Measurements from ENCODE around the gene HHAT.

HHAT gene

GRCh38 chr1:210464519-210465039 is 135.9 kb downstream of the HHAT start:
- Histone ChIP-seq H2BK15ac (ENCODE audit: low read depth, poor library complexity, severe bottlenecking) (no peak overlapping the region), H3K14ac (ENCODE audit: low read length in 2 of 2) (no peak overlapping the region), H3K27ac (ENCODE audit: low read length, poor library complexity, severe bottlenecking) (no peak overlapping the region), H3K4me3 (ENCODE audit: insufficient read depth in 1 of 2, low read depth in 1 of 2, low read length in 2 of 2) (no peak overlapping the region), H3K9ac (ENCODE audit: low read length) (no peak overlapping the region), H3K23ac (ENCODE audit: low read length in 2 of 2) (no peak overlapping the region), H3K18ac (ENCODE audit: low read depth in 1 of 2, low read length in 2 of 2) (no peak overlapping the region), H2BK120ac (ENCODE audit: low read depth, low read length) (no peak overlapping the region), H4K91ac (ENCODE audit: low read length) (no peak overlapping the region), H3K79me1 (replicated peaks; ENCODE audit: low read length, poor library complexity, severe bottlenecking) (peaks cover 2% of the 10 kb centered on the region), H2BK5ac (ENCODE audit: low read depth, low read length, poor library complexity, severe bottlenecking) (no peak overlapping the region), H2AK5ac (ENCODE audit: low read length, severe bottlenecking) (no peak overlapping the region), H3K4me1 (ENCODE audit: control insufficient read depth, insufficient read depth, low read depth, low read length) (peaks cover 4% of the 10 kb centered on the region), H4K8ac (ENCODE audit: low read length) (no peak overlapping the region), H2AFZ (ENCODE audit: low read depth, low read length) (no peak overlapping the region), H3K4me2 (ENCODE audit: low read length, poor library complexity, severe bottlenecking) (no peak overlapping the region), H3K27me3 (ENCODE audit: control insufficient read depth in 1 of 2, insufficient read depth in 1 of 2, low read length in 2 of 2) (no peaks in the 10 kb centered on the region), H3K36me3 (ENCODE audit: control insufficient read depth in 1 of 2, insufficient read depth in 2 of 2, low read depth in 1 of 2, low read length in 2 of 2) (no peaks in the 10 kb centered on the region), H2BK12ac (ENCODE audit: low read length in 2 of 2) (no peak overlapping the region), H3K9me3 (ENCODE audit: control insufficient read depth, low read length) (no peaks in the 10 kb centered on the region), H3K4ac (ENCODE audit: low read depth in 1 of 2, low read length in 2 of 2) (no peak overlapping the region)
- 90% methylated on average over 10 of the region's 11 CpGs for WGBS
- no peak for DNase-seq

- 90% methylated on average over 3 of the region's 3 CpGs for WGBS
These were observed 136.4 kb downstream of the HHAT start for GRCh38 chr1:210465150-210465549.

GRCh38 chr1:210467440-210468043 is 138.8 kb downstream of the HHAT start:
- H2BK15ac ChIP-seq (ENCODE audit: low read depth, poor library complexity, severe bottlenecking): no peak overlapping the region
- H2BK12ac ChIP-seq (ENCODE audit: low read length in 2 of 2): no peak overlapping the region
- DNase-seq: no peak
- H4K8ac ChIP-seq (ENCODE audit: low read length): no peak overlapping the region
- H2AFZ ChIP-seq (ENCODE audit: low read depth, low read length): no peak overlapping the region
- peaks cover 4% of the 10 kb centered on the region for H3K4me1 ChIP-seq (ENCODE audit: control insufficient read depth, insufficient read depth, low read depth, low read length)
- no peak overlapping the region for H3K9ac ChIP-seq (ENCODE audit: low read length)
- no peak overlapping the region for H3K14ac ChIP-seq (ENCODE audit: low read length in 2 of 2)
- no peak overlapping the region for H3K27ac ChIP-seq (ENCODE audit: low read length, poor library complexity, severe bottlenecking)
- H3K36me3 ChIP-seq (ENCODE audit: control insufficient read depth in 1 of 2, insufficient read depth in 2 of 2, low read depth in 1 of 2, low read length in 2 of 2): no peaks in the 10 kb centered on the region
- no peak overlapping the region for H3K4ac ChIP-seq (ENCODE audit: low read depth in 1 of 2, low read length in 2 of 2)
- 91% methylated on average over 2 of the region's 2 CpGs for WGBS
- H2BK120ac ChIP-seq (ENCODE audit: low read depth, low read length): no peak overlapping the region
- peaks cover 2% of the 10 kb centered on the region for H3K79me1 ChIP-seq (replicated peaks; ENCODE audit: low read length, poor library complexity, severe bottlenecking)
- no peak overlapping the region for H3K23ac ChIP-seq (ENCODE audit: low read length in 2 of 2)
- no peak overlapping the region for H4K91ac ChIP-seq (ENCODE audit: low read length)
- H2AK5ac ChIP-seq (ENCODE audit: low read length, severe bottlenecking): no peak overlapping the region
- H3K4me3 ChIP-seq (ENCODE audit: insufficient read depth in 1 of 2, low read depth in 1 of 2, low read length in 2 of 2): no peak overlapping the region
- no peak overlapping the region for H3K18ac ChIP-seq (ENCODE audit: low read depth in 1 of 2, low read length in 2 of 2)
- no peak overlapping the region for H2BK5ac ChIP-seq (ENCODE audit: low read depth, low read length, poor library complexity, severe bottlenecking)
- no peaks in the 10 kb centered on the region for H3K9me3 ChIP-seq (ENCODE audit: control insufficient read depth, low read length)
- H3K27me3 ChIP-seq (ENCODE audit: control insufficient read depth in 1 of 2, insufficient read depth in 1 of 2, low read length in 2 of 2): no peaks in the 10 kb centered on the region
- H3K4me2 ChIP-seq (ENCODE audit: low read length, poor library complexity, severe bottlenecking): no peak overlapping the region

More at GRCh38 chr1:210465150-210465549, 136.4 kb downstream of the HHAT start:
- Histone ChIP-seq H2AFZ (ENCODE audit: low read depth, low read length) (no peak overlapping the region), H4K8ac (ENCODE audit: low read length) (no peak overlapping the region), H2BK120ac (ENCODE audit: low read depth, low read length) (no peak overlapping the region), H3K18ac (ENCODE audit: low read depth in 1 of 2, low read length in 2 of 2) (no peak overlapping the region), H3K27ac (ENCODE audit: low read length, poor library complexity, severe bottlenecking) (no peak overlapping the region), H3K27me3 (ENCODE audit: control insufficient read depth in 1 of 2, insufficient read depth in 1 of 2, low read length in 2 of 2) (no peaks in the 10 kb centered on the region), H3K4ac (ENCODE audit: low read depth in 1 of 2, low read length in 2 of 2) (no peak overlapping the region), H3K79me1 (replicated peaks; ENCODE audit: low read length, poor library complexity, severe bottlenecking) (peaks cover 2% of the 10 kb centered on the region), H3K36me3 (ENCODE audit: control insufficient read depth in 1 of 2, insufficient read depth in 2 of 2, low read depth in 1 of 2, low read length in 2 of 2) (no peaks in the 10 kb centered on the region), H2BK12ac (ENCODE audit: low read length in 2 of 2) (no peak overlapping the region), H3K14ac (ENCODE audit: low read length in 2 of 2) (no peak overlapping the region), H2AK5ac (ENCODE audit: low read length, severe bottlenecking) (no peak overlapping the region), H3K9ac (ENCODE audit: low read length) (no peak overlapping the region), H3K9me3 (ENCODE audit: control insufficient read depth, low read length) (no peaks in the 10 kb centered on the region), H2BK5ac (ENCODE audit: low read depth, low read length, poor library complexity, severe bottlenecking) (no peak overlapping the region), H4K91ac (ENCODE audit: low read length) (no peak overlapping the region), H3K4me3 (ENCODE audit: insufficient read depth in 1 of 2, low read depth in 1 of 2, low read length in 2 of 2) (no peak overlapping the region), H2BK15ac (ENCODE audit: low read depth, poor library complexity, severe bottlenecking) (no peak overlapping the region), H3K4me2 (ENCODE audit: low read length, poor library complexity, severe bottlenecking) (no peak overlapping the region), H3K4me1 (ENCODE audit: control insufficient read depth, insufficient read depth, low read depth, low read length) (peaks cover 4% of the 10 kb centered on the region), H3K23ac (ENCODE audit: low read length in 2 of 2) (no peak overlapping the region)
- no peak for DNase-seq

GRCh38 chr1:210469441-210469840 is 140.7 kb downstream of the HHAT start:
- H2AFZ ChIP-seq (ENCODE audit: low read depth, low read length): no peak overlapping the region
- DNase-seq: no peak
- no peak overlapping the region for H4K91ac ChIP-seq (ENCODE audit: low read length)
- no peak overlapping the region for H3K23ac ChIP-seq (ENCODE audit: low read length in 2 of 2)
- no peak overlapping the region for H4K8ac ChIP-seq (ENCODE audit: low read length)
- H3K18ac ChIP-seq (ENCODE audit: low read depth in 1 of 2, low read length in 2 of 2): no peak overlapping the region
- no peak overlapping the region for H3K4ac ChIP-seq (ENCODE audit: low read depth in 1 of 2, low read length in 2 of 2)
- no peak overlapping the region for H3K9ac ChIP-seq (ENCODE audit: low read length)
- H2BK15ac ChIP-seq (ENCODE audit: low read depth, poor library complexity, severe bottlenecking): no peak overlapping the region
- H3K79me1 ChIP-seq (replicated peaks; ENCODE audit: low read length, poor library complexity, severe bottlenecking): no peaks in the 10 kb centered on the region
- H3K4me2 ChIP-seq (ENCODE audit: low read length, poor library complexity, severe bottlenecking): no peak overlapping the region
- H3K27me3 ChIP-seq (ENCODE audit: control insufficient read depth in 1 of 2, insufficient read depth in 1 of 2, low read length in 2 of 2): no peaks in the 10 kb centered on the region
- H3K14ac ChIP-seq (ENCODE audit: low read length in 2 of 2): no peak overlapping the region
- WGBS: 80% methylated on average over 1 of the region's 3 CpGs
- H2BK12ac ChIP-seq (ENCODE audit: low read length in 2 of 2): no peak overlapping the region
- H3K9me3 ChIP-seq (ENCODE audit: control insufficient read depth, low read length): no peaks in the 10 kb centered on the region
- H2BK5ac ChIP-seq (ENCODE audit: low read depth, low read length, poor library complexity, severe bottlenecking): no peak overlapping the region
- H3K27ac ChIP-seq (ENCODE audit: low read length, poor library complexity, severe bottlenecking): no peak overlapping the region
- H3K36me3 ChIP-seq (ENCODE audit: control insufficient read depth in 1 of 2, insufficient read depth in 2 of 2, low read depth in 1 of 2, low read length in 2 of 2): no peaks in the 10 kb centered on the region
- H2BK120ac ChIP-seq (ENCODE audit: low read depth, low read length): no peak overlapping the region
- peaks cover 3% of the 10 kb centered on the region for H3K4me1 ChIP-seq (ENCODE audit: control insufficient read depth, insufficient read depth, low read depth, low read length)
- H3K4me3 ChIP-seq (ENCODE audit: insufficient read depth in 1 of 2, low read depth in 1 of 2, low read length in 2 of 2): no peak overlapping the region
- no peak overlapping the region for H2AK5ac ChIP-seq (ENCODE audit: low read length, severe bottlenecking)

Data from mesenchymal stem cell (in vitro differentiated cells and primary cell).